Activated gamma-delta T cell treated with anti-CD3 and anti-CD28 coated beads, Interleukin-2, amount 50 U/mL, for 16 hours (primary cell): Measurements from ENCODE around the gene ZNF436.

ENCODE experiments used
- DNase-seq: peaks from one replicate; pipeline ENCODE4 v3.0.0-alpha.2; 2020; ENCODE audit warnings: low read depth

Gene ZNF436

DNA sequence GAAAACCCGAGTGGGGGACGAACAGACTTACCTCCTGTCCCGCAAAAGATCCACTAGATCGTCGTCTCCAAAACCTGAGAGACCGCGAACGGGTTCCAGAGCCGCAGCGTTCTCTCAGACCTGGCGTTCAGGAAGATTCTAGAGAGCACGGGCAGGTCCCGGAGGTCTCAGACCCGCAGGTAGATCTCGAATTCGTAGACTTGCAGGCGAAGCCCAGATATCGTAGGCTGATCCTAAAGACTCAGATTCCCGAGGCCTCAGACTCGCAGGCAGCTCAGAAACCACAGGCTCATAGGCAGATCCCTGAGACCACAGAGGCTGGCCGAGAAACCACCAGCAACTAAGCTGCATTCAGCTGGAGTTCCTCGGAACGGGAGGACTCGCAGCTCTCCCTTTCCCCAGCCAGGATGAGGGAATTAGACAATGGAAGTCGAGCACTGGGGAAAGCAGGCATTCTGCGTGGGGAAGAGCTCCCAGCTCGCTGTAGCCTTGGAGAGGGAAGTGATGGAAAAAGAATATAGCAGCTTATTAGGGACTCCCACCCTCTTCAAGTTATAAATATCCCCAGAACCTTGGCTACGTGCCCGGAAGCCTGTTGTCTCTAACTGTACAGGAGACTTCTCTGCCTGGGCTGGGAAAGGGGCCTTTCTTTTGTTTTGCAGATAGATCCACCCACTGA is at the start of gene ZNF436:
ZNF436 (minus strand) TSS at position 502 of the 679 bp plus-strand sequence. CDS start 1,831 bp downstream, outside the sequence.
- peak; percentile 8 for DNase-seq

DNA sequence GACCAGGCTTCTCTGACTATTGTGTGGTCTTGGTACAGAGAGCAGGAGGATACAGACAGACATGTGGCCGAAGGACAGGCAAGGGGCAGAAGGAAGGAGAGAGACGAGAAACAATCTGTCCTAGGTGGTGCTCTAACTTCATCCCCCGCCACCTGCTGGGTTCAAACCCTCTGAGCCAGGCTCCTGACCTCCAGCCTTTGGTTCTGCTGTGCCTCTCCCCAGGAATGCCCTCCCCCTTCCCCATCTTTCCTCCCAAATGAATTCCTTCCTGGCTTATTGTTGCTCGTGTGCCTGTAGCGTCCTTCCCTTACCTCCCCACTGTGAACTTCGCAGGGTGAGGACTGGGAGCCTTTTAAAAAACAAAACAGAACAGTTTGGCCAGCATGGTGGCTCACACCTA is 49.5 kb upstream of the ZNF436 start:
- DNase-seq, result no peak

DNA sequence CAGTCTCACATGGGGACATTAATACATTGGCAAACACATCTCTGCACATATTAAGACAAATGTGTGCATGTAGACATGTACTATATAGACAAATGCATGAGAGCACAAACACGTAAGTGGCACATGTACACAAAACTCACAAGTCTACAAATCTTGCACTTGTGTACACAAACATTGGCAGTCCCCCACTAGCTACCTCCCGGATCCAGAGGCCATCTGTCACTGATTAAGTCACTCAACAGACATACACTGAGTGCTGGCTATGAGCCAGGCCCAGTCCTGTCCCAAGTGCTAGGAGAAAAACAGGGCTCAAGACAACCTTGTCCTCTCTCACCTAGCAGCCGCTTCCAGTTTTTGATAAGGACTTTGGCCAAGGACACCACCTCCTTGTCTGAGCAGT is 47.9 kb upstream of the ZNF436 start:
- DNase-seq, result no peak

DNA sequence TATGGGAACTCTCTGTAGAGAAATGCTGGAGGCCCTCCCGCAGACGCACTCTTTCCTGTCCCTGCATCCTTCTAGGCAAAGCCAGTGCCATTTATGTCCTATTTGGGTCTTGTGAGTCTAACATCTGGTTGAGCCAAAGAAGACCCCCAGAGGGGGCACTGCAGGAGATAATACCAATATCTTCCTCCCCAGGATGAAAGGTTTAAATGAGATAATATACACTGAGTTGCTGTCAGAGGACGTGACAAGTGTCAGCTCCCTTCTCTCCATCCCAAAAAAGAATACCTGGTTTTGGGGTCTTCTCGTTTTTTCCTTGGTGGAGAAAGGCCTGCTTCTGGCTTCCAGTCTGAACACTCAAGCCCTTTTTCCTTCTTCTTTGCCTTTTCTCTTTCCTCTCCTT is 47.3 kb upstream of the ZNF436 start:
- DNase-seq, result no peak

DNA sequence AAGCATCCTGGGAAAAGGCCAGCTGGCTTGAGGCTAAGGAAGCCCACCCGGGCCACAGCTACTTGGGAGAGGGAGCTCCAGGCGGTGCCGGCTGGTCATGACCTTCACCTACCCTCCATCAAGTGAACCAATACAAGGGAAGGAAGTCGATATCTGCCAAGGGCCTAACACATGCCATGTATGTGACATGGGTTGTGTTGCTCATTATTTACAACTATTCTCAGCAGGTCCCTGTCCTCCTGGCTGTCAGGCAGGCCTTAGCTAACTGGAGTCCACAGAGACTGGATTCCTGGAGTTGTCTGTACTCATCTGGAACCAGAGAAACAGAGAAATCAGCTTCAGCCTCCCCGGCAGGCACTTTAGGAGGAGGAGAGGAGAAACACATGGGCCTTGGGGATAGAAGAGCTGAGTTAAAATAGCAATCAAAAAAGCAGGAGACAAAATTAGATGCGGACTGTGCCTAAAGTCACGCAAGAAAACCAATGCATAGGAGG is 39.2 kb upstream of the ZNF436 start:
- no peak for DNase-seq

DNA sequence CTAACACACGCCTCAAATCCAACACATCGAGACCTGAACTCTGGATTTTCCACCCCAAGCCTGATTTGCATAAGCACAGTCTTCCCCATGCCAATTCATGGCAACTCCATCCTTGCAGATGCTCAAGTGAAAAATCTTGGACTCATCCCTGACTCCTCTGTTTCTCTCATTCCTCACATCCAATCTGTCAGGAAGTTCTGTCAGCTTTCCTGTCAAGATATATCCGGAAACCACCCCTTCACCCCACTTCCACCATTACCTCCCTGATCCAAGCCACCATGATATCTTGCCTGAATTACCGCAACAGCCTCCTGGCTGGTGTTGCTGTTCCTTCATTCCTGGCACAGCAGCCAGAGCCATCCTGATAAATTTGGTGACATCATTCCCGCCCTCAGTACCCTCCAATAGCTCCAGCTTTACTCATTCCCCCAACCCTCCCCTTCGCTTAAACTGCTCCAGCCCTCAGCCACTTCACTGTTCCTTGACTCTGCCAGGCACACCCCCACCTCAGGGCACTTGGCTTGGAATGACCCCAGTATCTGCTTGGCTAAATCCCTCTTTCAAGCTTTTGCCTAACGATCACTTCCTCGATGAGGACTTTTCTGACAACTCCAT is 37.5 kb upstream of the ZNF436 start:
- DNase-seq, result no peak

DNA sequence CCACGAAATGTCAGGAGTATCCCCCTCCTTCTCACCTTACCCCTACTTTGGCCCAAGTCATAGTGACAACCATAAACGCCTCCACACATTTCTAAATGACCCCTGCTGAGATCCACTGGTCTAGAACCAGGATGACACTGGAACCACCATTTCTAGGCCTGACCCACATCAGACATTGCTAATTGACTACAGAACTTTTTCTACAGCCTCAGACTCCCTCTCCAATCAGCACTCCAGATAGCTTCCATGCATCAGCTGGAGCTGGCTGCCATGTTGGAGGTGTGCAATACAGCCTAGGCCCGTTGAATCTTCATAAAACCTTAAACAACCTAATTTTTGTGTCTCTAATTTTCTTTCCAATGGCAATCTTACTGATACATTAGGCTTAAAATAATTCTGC is 36.3 kb upstream of the ZNF436 start:
- no peak for DNase-seq

DNA sequence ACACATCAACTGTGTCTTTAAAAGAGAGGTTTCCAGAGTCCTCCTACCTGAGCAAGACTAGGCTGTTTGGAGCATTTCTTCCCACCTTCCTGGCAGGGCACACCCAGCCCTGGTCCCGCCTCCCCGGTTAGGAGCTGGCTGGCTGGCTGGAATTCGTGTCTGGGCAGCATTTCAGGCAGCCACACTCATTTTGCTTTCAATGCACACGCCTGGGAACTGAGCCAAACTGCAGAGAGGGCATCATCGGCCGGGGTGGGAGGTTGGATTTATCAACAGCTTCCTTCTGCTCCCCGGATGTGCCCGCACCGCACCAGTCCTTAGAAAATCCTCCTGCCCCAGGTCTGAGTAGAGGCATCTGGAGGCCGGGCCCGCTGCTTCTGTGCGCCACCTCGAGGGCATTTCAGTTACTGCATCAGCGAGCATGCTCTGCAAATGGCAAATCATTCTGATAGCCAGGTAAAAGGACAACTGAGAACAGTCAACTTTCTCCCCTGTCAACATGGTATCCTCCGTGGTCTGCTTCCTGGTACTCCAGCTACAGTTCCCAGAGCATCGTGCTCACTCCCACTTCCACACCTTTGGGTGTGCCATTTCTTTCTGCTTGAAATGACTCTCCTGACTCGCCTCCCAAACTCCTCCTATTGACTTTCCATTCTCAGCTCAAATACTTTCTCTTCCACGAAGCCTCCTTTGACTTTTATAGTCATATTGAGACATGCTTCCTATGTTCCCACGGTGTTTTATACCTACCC is 34.3 kb upstream of the ZNF436 start:
- peak; percentile 77 for DNase-seq

DNA sequence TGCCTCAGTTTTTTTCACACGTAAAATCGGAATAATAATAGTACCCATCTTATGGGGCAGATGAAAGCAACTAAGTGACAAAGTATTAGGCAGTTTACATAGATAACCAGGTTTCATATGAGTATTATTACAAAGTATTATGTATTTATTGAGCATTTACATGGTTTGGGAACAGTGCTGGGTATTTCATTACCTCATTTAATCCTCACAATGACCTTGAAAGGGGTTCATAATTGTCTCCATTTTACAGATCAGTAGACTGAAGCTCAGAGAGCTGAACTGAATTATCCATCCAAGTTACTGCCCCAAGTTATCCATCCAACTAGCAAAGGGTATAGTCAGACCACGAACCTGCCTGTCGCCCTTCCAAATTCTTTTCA is 33.7 kb upstream of the ZNF436 start:
- DNase-seq, result no peak

DNA sequence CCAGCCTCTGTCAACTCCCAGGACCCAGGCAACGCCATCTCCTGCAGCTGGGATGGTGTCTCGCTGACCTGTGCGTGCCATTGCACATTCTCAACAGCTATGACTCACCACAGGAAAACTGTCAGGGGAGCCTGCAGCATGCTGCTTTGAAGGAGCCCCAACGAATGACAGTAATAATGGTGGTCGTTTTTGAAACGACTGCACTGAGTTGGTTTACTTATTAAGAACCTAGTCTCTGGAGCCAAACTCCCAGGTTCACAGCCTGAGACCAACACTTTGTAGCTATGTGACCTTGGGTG is 33.4 kb upstream of the ZNF436 start:
- DNase-seq, result no peak

DNA sequence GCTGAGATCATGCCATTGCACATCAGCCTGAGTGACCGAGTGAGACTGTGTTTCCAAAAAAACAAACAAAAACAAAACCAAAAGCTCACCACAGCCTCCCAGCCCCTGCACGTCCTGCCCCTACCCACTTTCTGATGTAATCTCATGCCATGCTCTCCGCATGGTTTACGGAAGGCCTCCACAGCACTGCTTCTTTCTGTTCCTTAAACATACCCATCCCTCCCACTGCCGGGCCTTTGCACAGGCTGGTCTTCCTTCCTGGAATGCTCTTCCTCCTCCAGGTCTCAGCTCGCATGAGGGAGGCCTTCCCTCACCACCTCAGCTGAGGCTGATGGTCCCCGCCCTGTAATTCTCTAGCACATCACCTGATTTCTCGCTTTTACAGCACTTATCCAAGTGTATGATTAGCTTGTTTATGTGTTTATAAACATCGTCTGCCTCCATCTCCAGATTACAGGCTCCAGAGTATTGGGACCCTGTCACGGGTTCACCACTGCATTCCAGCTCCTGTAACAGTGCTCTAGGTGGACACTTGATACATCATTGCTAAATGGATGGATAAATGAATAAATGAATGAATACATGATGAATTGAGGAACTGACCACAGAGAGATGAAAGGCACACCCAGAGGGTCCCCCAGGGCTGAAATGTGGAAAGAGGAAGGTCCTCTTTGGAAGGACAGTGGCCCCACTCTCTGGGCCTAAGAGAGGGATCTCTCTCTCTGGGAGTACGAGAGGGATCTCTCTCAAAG is 32.8 kb upstream of the ZNF436 start:
- no peak for DNase-seq

DNA sequence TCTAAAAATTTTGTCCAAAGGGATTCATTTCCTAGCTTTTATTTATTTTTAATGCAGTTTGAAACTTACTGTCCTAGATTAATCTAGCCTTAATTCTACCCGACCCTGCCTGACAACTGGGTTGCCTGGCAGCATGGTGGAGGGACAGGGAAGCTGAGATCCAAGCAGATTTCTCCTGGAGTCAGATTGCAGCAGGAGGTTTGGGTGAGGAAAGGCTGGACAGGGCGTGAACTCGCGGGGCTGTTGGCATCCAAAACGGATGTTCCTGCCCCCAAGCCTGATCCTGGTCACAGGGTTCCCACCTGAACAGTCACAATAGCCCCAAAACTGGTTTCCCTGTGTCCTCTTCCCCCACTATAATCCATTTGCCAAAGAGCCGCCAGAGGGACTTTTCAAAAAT is 31.7 kb upstream of the ZNF436 start:
- DNase-seq, result no peak

DNA sequence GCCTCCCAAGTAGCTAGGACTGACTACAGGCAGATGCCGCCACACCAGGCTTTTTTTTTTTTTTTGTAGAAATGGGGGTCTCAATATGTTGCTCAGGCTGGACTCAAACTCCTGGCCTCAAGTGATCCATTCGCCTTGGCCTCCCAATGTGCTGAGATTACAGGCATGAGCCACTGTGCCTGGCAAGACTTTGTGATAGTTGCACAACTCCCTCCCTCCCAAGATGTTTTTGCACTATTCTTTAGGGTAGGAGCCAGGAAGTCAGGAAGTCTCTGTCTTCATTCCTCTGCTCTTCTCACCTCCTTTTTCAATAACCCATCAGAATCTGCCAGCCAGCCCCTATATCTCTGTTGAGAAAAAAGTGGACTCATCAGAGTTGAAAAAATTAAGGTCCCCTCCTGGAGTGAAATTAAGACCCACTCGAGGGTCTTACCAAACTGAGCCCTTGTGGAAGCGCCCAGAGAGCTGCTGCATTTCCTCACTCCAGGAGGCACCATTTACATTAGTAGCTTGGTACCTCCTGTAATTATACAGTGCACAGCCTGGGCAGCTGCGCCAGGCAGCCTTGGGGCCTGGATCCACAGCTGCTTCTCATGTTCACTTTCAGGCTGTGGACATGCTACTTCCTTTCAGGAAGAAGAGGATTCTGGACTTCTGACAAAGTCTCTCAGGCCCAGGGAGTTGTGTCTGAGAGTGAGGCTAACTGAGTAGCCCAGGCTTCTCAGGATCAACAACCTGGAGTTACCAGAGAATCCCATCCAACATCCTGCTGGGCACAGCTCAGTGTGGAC is 30.9 kb upstream of the ZNF436 start:
- no peak for DNase-seq

DNA sequence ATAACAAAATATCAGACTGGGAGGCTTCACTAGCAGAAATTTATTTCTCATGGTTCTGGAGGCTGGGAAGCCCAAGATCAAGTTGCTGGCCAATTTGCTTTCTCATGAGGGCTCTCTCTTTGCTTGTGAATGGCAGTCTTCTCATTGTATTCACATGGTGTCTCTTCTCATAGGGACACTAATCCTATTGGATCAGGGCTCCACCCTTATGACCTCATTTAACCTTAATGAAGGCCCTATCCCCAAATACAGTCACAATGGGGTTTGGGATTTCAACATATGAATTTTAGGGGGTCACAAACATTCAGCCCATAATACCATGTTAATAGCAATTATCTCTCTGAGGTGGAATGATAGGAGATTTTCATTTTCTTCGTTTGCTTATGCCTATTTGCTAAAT is 29.6 kb upstream of the ZNF436 start:
- DNase-seq, result no peak

DNA sequence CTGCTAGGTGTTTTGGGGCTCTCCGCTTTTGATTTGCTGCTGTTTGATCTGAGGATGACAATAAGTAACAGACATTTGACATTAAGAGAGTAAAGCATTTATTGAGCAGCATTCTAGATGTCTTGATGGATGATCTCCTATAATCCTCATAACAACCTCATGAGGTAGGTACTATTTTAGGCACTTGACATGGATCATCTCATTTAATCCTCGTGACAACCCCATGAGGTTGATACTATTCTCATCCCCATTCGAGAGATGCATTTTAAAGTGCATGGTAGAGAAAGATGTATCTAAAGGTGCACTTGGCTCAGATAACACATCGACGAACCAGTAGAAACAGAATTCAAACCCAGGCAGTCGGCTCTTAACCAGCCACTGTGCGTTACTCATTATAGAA is 28.3 kb upstream of the ZNF436 start:
- DNase-seq, result no peak

DNA sequence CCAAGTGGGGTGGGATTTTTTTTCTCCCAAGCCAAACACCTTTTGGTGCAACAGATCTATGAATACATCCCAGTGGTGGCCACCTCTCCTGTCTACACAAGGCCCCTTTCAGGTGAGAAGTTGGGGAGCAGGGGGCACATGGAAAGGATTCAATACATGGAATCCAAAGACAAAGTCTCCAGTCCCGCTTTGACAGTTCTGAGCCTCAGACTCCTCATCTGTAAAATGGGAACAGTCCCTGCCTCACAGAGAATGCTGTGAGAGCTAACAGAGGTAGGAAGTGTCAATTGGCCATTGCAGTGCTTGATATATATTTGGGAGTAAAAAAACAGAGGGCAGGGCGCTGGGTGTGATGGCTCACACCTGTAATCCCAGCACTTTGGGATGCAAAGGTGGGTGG is 26.7 kb upstream of the ZNF436 start:
- DNase-seq, result no peak

DNA sequence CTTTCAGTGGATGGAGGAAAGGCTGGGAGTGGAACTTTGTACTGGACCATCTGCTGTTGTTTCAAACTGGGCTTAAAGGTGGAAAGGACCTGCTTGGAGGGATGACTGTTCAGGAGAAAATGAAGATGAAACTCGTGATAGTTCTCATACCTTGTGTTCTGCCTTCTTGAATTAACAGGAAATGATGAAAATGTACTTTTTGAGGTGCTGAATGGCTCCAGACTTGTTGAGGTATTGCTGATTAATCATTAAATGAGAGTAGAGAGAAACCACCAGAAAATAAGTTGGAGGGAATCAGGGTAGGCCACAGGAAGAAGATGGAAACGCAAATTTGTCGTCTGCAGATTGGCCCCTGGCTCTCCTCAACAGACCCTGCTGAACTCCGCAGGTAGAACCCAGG is 26.2 kb upstream of the ZNF436 start:
- DNase-seq, result no peak

DNA sequence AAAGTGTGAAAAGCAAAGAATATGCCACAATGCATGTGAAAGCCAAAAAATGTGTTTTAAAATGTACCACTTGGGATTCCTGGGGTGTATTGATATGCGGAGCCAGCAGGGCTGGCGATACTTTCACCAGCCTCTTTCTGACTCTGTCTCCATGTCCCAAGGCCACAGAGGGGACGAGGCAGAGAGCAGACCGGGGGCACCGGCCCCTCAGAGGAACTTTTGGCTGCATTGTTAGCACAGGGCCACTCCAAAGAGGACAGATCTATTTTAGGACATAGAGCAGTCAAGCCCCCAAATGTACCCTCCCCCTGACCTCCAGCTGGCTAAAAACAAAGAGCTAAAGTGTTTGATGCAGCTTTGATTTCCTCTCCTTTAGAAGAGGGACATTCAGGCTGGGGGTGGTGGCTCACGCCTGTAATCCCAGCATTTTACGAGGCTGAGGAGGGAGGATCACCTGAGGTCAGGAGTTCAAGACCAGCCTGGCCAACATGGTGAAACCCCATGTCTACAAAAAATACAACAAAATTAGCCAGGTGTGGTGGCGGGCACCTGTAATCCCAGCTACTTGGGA is 25.6 kb upstream of the ZNF436 start:
- DNase-seq, result no peak

DNA sequence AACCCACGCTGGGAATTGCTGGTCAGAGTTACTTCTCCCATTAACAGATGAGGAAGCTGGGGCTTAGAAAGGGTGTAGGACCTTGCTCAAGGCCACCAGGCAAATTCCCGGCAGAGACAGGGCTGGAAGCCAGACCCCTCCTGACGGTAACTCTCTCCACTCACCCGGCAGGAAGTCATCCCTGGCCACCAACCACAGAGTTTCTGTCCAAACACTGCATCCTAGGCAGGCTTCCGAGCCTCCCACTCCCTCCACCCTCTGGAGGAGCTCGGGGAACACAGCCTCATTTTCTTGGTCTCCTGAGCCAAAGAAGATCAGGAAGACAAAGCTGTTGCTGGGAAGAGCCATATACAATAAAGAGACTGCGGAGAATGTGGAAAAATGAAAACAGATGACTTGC is 25.0 kb upstream of the ZNF436 start:
- no peak for DNase-seq

DNA sequence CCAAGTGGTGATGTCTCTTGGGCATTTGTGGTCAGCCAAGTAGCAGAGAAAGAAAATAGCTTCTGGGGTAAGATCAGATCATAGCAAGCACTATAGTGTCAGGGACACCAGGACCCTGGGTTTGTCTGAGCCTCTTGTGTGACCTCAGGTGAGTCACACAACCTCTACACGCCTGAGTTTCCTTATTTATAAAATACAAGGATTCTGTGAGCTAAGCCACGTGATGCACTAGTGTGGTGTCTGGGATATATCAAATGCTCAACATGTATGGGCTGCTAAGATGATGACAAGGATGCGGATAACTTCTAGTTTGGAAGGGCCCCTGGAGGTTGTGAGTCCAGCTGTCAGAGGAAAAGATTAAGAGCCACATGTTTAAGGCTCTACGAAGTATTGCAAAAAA is 24.5 kb upstream of the ZNF436 start:
- no peak for DNase-seq

DNA sequence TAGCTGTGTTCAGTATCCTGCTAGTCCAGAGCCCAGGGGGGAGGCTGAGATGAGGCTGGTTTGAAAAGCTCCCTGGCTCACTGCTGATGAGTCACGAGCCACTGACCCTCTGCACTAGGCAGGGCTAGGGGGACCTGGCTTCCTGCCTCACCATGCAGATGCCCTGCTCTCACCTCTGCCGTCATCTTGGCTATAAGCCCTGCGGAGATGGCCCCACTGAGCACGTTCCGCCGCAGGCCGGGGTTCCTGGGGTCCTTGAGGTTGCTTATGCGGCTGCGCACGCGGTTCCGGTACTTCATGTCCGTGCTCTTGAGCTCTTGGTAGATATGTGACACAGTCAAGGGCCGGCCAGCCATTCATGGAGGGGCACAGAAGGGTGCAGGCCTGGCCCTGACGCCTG is 24.1 kb upstream of the ZNF436 start:
- DNase-seq, result no peak
